NCI-H2196 (cell line): ENCODE data around the gene GJD4.
A peak's percentile ranks its signal among the peaks of the same experiment; 100 is the strongest.

Experiments used
- DNase-seq: peaks from one replicate; lab custom pipeline; 2025; ENCODE audit not compliant: unreplicated experiment; lab: John Stamatoyannopoulos, UW

Gene GJD4

GRCh38 chr10:35579116-35579515 is 26.0 kb upstream of the GJD4 start:
- no peak for DNase-seq

GRCh38 chr10:35579726-35580422 is 25.3 kb upstream of the GJD4 start:
- DNase-seq: no peak

GRCh38 chr10:35580423-35580770 is 24.7 kb upstream of the GJD4 start:
- DNase-seq: no peak

- no peak for DNase-seq
These were observed 23.5 kb upstream of the GJD4 start for GRCh38 chr10:35581655-35582054.

DNA sequence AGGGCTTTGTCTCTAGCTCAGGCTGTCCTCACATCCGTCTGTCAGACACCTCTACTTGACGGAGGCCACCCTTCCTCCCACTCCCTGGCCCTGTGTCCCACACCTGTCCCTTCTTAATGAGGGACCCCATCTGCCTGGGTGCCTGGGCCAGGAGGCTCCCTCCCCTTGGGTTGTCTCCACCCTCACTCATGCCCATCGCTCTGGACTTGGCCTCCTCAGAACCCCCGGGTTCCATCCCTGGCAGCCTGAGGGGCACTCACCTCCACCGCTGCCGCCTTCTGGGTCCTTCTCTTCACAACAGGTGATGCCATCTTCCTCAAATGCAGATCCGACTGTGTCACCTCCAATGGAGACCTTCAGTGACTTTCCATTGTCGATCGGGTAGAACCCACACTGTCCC is 20.2 kb upstream of the GJD4 start:
- no peak for DNase-seq

DNA sequence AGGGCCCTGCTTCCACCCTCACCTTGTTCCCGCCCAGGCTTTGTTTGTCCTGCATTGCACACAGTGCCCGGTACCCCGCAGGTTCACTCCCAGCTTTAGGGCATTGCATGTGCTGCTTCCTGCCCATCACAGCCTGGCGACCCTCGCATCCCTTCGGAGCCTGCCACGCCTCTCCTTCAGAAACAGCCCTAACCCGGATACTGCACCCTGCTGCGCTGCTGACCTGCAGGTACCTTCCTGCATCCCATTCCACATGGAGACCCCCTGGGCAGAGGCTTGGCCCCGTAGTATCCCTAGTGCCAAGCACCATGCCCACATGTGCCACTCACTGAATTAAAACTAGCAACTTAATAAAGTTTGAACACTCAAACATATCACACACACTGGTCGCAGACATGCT is 19.8 kb upstream of the GJD4 start:
- no peak for DNase-seq

DNA sequence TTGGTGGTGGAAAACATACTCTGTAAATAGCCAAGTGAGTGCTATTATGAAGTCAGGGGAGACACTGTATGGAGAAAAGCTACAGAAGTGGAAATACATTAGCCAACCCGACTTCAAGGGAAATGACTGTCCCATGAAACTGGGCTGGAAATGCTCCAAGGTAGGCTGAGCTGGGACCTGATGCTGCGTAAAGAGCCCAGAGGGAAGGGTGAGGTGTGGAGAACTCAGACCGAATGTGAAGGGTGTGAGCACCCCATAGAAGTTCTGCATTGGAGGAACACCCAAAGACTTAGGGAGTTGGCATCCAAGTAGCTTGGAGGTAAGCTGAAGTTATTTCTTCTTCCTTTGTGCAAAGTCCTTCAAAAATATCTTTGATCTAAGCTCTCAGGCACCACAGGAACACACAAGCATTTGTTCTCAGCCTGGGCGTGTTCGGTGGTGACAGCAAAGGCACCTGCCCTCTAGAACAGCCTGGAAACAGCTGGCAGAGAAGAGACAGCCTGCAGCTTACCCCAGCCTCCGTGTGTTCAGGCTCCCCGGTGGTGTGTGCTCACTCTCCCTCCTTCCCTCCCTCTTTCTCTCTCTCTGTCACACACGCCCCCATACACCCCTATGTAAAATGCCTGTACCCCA is 19.1 kb upstream of the GJD4 start:
- no peak for DNase-seq

DNA sequence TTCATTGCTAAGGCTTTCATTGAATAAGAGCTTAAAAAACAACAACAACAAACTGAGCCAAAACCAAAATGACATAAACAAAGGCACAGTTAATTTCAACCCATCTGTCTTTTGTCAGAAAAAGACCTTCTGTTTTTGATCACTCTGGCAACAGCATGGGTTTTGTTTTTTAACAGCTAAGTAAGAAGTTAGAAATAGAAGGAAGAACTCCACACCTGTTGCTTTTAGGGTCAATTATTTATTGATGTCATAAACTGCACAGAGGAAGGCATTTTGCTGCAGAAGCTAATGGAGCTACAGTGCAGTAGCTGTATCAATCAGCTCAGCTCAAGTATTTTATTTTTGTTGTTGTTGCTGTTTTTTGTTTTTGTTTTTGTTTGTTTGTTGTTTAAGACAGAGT is 16.3 kb upstream of the GJD4 start:
- DNase-seq: no peak

GRCh38 chr10:35592441-35592840 is 12.7 kb upstream of the GJD4 start:
- DNase-seq: no peak

DNA sequence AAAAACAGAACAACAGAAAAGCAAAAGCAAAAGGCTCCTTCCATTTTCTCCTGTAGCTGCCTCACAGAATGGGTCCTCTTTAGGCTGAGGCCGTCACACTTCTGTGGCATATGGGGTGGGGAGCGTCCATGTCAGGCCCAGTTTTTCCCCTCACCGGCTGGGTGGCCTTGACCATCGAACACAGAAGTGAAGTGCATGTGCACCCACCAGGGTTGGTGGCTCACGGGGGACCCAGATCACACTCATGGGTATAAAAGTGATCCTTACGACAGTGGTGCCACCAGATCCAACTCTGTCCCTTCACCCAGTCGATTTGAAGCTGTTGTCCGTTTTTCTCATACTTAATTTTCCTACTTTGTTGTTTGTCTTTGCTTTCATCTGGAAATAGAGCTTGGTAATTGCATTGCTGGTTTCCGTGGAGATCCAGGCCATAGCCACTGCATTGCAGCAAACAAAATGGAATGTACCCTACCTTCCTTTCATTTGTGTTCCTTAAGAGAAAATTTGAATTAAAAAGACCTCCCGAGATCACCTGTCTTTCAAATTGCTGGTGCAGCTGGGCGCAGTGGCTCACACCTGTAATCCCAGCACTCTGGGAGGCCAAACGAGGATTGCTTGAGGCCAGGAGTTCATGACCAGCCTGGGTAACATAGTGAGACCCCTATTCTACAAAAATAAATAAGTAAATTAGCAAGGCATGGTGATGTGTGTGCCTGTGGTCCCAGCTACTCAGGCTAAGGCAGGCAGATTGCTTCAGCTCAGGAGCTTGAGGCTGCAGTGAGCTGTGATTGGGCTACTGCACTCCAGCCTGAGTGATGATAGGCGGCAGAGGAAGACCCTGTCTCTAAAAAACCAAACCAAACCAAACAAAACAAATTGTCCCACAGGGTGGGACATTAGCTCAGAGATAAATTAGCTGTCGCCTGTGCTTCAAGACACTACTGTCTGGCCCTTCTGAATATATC is 10.7 kb upstream of the GJD4 start:
- no peak for DNase-seq

DNA sequence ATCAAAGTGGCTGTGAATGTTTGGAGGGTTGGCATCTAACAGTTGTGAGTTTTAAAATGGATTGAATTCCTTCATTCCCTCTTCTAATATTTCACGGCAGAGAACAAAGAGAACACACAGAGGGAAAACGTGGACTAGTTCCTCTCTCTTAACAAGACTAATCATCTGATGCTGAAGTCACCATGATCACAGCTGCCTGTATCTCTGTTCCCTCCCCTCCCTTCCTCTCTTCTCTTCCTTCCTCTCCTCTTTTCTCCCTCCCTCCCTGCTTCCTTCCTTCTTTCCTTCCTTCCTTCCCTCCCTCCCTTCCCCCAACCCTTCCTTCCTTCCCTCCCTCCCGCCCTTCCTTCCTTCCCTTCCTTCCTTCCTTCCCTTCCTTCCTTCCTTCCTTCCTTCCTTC is 10.0 kb upstream of the GJD4 start:
- DNase-seq: no peak

- DNase-seq: no peak
These were observed 6.8 kb upstream of the GJD4 start for GRCh38 chr10:35598379-35598778.

DNA sequence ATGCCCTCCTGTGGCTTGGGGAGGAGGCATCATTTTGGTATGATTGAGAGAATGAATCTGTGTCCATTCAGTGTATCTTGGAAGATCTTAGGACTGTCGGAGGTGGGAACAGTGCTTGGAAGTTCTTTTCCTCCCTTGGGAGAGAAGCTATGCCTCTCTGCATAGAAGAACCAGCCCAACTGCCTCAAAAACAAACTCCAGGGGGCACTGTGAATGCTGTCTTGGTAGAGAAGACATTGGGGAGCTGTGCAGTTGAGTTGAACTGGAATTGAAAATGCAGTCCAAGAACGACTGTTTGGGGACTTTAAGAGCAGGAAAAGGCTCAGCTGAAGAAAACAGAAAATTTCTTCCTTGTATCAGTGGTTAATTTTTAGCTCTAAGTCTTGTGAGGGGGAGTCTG is 4.9 kb upstream of the GJD4 start:
- no peak for DNase-seq

DNA sequence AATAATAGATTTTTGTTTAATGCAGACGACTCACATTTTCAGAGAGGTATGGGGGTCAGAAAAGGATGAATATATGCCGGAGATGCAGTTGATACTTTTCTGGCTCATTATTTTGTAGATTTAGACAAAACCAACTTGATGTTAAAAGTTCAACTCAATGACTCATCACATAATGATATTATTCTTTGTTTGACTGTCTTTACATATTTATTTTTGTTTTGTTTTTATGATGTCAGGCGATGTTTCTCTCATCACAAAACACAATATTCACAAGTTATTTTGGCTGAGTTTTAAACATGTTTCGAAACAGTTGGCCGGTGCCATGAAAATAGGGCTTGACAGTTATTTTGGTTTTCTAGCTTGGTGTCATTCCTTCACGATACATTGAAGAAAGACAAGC is 1.3 kb downstream of the GJD4 start:
- no peak for DNase-seq

- no peak for DNase-seq
These were observed 2.6 kb downstream of the GJD4 start for GRCh38 chr10:35607475-35608327.

DNA sequence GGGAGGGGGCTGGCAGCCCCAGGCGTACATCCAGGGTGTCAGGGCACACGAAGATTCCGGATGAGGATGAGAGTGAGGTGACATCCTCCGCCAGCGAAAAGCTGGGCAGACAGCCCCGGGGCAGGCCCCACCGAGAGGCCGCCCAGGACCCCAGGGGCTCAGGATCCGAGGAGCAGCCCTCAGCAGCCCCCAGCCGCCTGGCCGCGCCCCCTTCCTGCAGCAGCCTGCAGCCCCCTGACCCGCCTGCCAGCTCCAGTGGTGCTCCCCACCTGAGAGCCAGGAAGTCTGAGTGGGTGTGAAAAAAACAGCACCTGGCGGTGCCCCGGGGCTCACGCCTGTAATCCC is 3.2 kb downstream of the GJD4 start:
- DNase-seq: no peak

DNA sequence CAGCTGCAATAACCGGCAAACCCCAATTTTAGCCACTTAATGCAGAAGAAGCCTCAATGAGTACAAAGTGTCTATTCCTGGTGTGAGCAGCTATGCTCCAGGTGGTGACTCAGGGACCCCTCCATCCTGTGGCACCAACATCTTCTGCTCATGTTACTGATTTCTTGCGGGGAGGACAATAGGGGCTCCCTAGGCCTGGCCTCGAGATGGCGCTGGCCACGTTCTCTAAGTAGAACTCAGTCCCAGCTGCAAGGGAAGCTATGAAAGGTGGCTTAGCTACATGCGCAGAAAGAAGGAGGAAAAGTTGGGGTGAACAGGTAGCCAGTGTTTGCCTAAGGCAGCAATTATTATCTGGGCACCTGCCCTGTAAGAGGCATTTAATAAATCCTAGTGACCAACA is 6.6 kb downstream of the GJD4 start:
- no peak for DNase-seq

DNA sequence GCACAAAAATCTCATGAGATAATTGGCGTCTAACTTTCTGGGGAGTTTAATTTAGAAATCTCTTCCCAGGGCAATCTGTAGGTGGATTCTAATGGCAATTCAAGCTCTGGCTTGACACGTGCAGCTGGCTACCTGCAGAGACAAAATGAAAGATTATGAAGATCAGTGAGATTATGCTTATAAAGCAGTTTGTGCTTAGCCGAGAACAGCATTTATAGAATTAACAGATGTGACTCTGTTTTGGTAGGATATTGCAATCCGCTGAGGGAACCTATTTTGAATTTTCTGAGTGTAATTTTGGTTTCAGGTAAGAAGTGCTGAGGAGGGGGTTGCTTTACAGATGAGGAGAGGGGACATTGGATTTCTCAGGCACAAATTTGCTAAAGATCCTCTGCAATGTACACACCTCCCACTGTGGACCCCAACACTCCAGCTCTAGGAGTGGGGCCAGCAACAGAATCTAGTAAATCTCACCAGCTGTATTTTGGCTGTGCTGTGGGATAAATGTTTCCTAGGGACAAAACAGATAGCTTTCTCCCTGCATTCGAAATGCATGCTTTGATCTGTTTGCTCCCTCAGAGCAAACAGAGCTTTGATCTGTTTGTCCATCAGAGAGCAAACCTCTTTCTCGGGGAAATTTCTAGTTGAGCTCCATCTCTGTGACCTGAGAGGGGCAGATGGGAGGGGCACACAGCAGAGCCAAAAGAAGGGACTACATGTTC is 7.4 kb downstream of the GJD4 start:
- no peak for DNase-seq

DNA sequence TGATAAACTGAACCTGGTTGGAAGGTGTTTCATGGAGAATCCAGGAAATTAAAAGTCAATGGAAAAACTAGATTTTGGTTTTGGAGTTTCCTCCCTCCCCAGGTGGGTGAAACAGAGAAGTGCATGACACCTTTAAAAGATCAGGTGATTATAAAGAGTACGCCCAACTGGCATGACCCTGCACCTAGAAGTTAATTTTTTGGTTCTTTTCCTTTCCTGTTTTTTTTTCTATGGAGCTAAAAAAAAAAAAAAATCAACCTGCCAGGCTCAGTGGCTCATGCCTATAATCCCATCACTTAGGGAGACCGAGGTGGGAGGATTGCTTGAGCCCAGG is 7.9 kb downstream of the GJD4 start:
- no peak for DNase-seq

DNA sequence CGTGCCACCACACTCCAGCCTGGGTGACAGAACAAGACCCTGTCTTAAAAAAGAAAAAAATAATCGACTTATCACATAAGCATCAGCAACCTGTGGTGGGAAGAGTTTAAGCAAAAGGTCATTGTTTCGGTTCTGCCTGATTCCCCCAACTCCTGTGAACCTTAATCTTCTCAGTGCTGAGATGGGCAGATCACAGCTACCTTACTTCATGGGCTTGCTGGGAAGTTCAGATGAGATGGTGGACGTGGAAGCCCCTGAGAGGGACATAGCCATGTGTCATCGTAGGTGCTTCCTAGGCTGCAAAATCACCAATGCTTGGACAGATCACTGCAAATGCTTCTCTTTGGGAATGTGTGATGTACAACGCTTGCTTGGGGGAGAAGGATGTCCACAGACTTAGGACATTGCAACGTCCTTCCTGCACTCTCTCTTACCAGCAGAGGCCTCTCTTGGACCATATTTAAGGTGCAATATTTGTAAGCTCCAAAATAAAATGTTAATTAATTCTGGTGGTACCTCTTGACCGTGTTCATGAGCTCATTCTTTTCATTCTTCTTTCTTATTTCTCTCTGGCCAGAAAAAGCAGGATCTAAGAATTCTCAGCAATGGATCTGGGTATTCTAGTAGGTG is 8.6 kb downstream of the GJD4 start:
- DNase-seq: peak; percentile 4
